ENCODE data around the gene EIF5. TPM values are rescaled to one million over a fixed set of nuclear protein-coding genes. Genes with fewer than 3 reads are reported as not detected.

Gene EIF5
- total and polyA plus RNA-seq, 2 experiments from 2014 or later, result 194 to 634 TPM

- no peak for TF ChIP-seq ZNF462 (CRISPR knock-in tag; IDR thresholded peaks at IDR 0.05)
- TF ChIP-seq JUNB (IDR thresholded peaks at IDR 0.05; ENCODE audit: unreplicated experiment), result no peak
- no peak for TF ChIP-seq EZH2phosphoT487 (IDR thresholded peaks at IDR 0.05; ENCODE audit: unreplicated experiment)
- no peak for TF ChIP-seq NANOG (IDR thresholded peaks at IDR 0.05; ENCODE audit: borderline replicate concordance)
- TF ChIP-seq ZNF331 (CRISPR knock-in tag; IDR thresholded peaks at IDR 0.05; ENCODE audit: low read depth), result no peak
- no peak for TF ChIP-seq CREB1 (CRISPR knock-in tag; IDR thresholded peaks at IDR 0.05; ENCODE audit: low read depth)
- no peak for TF ChIP-seq POLR2AphosphoS5 (IDR thresholded peaks at IDR 0.05; ENCODE audit: low read depth)
- TF ChIP-seq ZNF114 (CRISPR knock-in tag; IDR thresholded peaks at IDR 0.05), result no peak
- no peak for TF ChIP-seq EZH2 (IDR thresholded peaks at IDR 0.05; ENCODE audit: low read depth, unreplicated experiment)
- no peak for TF ChIP-seq ETS1 (IDR thresholded peaks at IDR 0.05)
Measured at GRCh38 chr14:103378038-103378854, 44.2 kb downstream of the EIF5 start (continued).
